Fibroblast of lung (primary cell): ENCODE data around the gene RUNX1.

ENCODE experiments used
- CTCF ChIP-seq, 2 donors: IDR thresholded peaks in 1 of 2; conservative IDR thresholded peaks in 1 of 2; 1 replicate in 1 of 2; 2 replicates in 1 of 2; pipeline ENCODE4 v1.5.1; 2011 to 2012; ENCODE audit warnings: low read length in 2 of 2, control low read depth in 1 of 2, inconsistent platforms in 1 of 2, low read depth in 1 of 2, mild to moderate bottlenecking in 1 of 2
- EZH2 ChIP-seq: IDR thresholded peaks from 2 replicates; pipeline ENCODE4 v1.5.1; 2012; ENCODE audit warnings: low read length, control low read depth, mild to moderate bottlenecking; ENCODE audit errors: missing control alignments

- TF ChIP-seq CTCF (conservative IDR thresholded peaks at IDR 0.05 in 1 of 2, IDR thresholded peaks at IDR 0.05 in 1 of 2; ENCODE audit: low read depth in 1 of 2, low read length in 2 of 2) (no peak), EZH2 (no peak)
Observed at GRCh38 chr21:34886240-34887104, 162.6 kb downstream of the RUNX1 start.
